ENCODE results near the gene STOML2.
A peak's percentile ranks its signal among the peaks of the same experiment; 100 is the strongest.

The STOML2 gene

GRCh38 chr9:35116898-35117551 is 14.1 kb upstream of the STOML2 start:
- Histone ChIP-seq H2AFZ (ENCODE audit: low read length) (peak overlapping the region; percentile 82), H3K4me3 (ENCODE audit: low read length) (peak overlapping the region; percentile 84), H3K27ac (ENCODE audit: low read length) (peak overlapping the region; percentile 66; the same call in 1 of the 2 replicates), H3F3A (ENCODE audit: insufficient read depth, low read length) (peaks cover 21% of the 10 kb centered on the region; the same call in 1 of the 2 replicates), H3K79me2 (ENCODE audit: low read length) (peaks cover 10% of the 10 kb centered on the region; the same call in 1 of the 2 replicates), H3K4me2 (ENCODE audit: low read depth, low read length) (peak overlapping the region; percentile 99), H3K4me1 (ENCODE audit: low read length) (peaks cover 17% of the 10 kb centered on the region), H4K20me1 (ENCODE audit: insufficient read depth, low read length) (no peaks in the 10 kb centered on the region), H3K9me2 (replicated peaks; ENCODE audit: insufficient read depth, low read length) (no peaks in the 10 kb centered on the region), H3K27me3 (replicated peaks; ENCODE audit: insufficient read depth, low read length) (no peaks in the 10 kb centered on the region), H3K9ac (ENCODE audit: low read length) (peak overlapping the region; percentile 53; the same call in 1 of the 2 replicates), H3K9me3 (replicated peaks; ENCODE audit: insufficient read depth, low read length) (no peaks in the 10 kb centered on the region), H3K36me3 (replicated peaks; ENCODE audit: insufficient read depth, low read length) (no peaks in the 10 kb centered on the region)
- TF ChIP-seq CTCF (IDR thresholded peaks at IDR 0.05; ENCODE audit: low read length) (peak; percentile 95), EZH2 (optimal IDR thresholded peaks at IDR 0.05; ENCODE audit: low read depth, low read length) (no peak), EZH2phosphoT487 (IDR thresholded peaks at IDR 0.05; ENCODE audit: low read length) (no peak)
- DNase-seq: peak; percentile 95

- no peak for DNase-seq
- peak overlapping the region; percentile 66; the same call in 1 of the 2 replicates for H3K27ac ChIP-seq (ENCODE audit: low read length)
- TF ChIP-seq EZH2 (optimal IDR thresholded peaks at IDR 0.05; ENCODE audit: low read depth, low read length) (no peak), CTCF (IDR thresholded peaks at IDR 0.05; ENCODE audit: low read length) (no peak)
Measured at GRCh38 chr9:35116539-35116897, 13.6 kb upstream of the STOML2 start.

GRCh38 chr9:35115680-35116538 is 13.0 kb upstream of the STOML2 start, which contains the start of gene ATOSB:
TSS of gene ATOSB (minus strand) at chr9:35115862. CDS start at chr9:35108274, 7,588 bp downstream.
- Histone ChIP-seq H3K9me3 (replicated peaks; ENCODE audit: insufficient read depth, low read length) (no peaks in the 10 kb centered on the region), H3F3A (ENCODE audit: insufficient read depth, low read length) (peaks cover 21% of the 10 kb centered on the region; the same call in 1 of the 2 replicates), H3K4me2 (ENCODE audit: low read depth, low read length) (peak within 1 kb of the TSS; percentile 99), H2AFZ (ENCODE audit: low read length) (peak within 1 kb of the TSS; percentile 82), H4K20me1 (ENCODE audit: insufficient read depth, low read length) (no peaks in the 10 kb centered on the region), H3K79me2 (ENCODE audit: low read length) (peaks cover 12% of the 10 kb centered on the region), H3K4me3 (ENCODE audit: low read length) (peak within 1 kb of the TSS; percentile 84), H3K4me1 (ENCODE audit: low read length) (peaks cover 24% of the 10 kb centered on the region), H3K27ac (ENCODE audit: low read length) (peak within 1 kb of the TSS; percentile 66), H3K36me3 (replicated peaks; ENCODE audit: insufficient read depth, low read length) (no peaks in the 10 kb centered on the region), H3K9me2 (replicated peaks; ENCODE audit: insufficient read depth, low read length) (no peaks in the 10 kb centered on the region), H3K27me3 (replicated peaks; ENCODE audit: insufficient read depth, low read length) (no peaks in the 10 kb centered on the region), H3K9ac (ENCODE audit: low read length) (peak within 1 kb of the TSS; percentile 53)
- no peak for TF ChIP-seq EZH2 (optimal IDR thresholded peaks at IDR 0.05; ENCODE audit: low read depth, low read length)
- TF ChIP-seq EZH2phosphoT487 (IDR thresholded peaks at IDR 0.05; ENCODE audit: low read length): no peak
- no peak for TF ChIP-seq CTCF (IDR thresholded peaks at IDR 0.05; ENCODE audit: low read length)
- peak; percentile 98 for DNase-seq

More at GRCh38 chr9:35116539-35116897, 13.6 kb upstream of the STOML2 start:
- H3K36me3 ChIP-seq (replicated peaks; ENCODE audit: insufficient read depth, low read length): no peaks in the 10 kb centered on the region
- H3K4me3 ChIP-seq (ENCODE audit: low read length): peak overlapping the region; percentile 84
- peak overlapping the region; percentile 99 for H3K4me2 ChIP-seq (ENCODE audit: low read depth, low read length)
- H3K27me3 ChIP-seq (replicated peaks; ENCODE audit: insufficient read depth, low read length): no peaks in the 10 kb centered on the region
- H3K4me1 ChIP-seq (ENCODE audit: low read length): peaks cover 21% of the 10 kb centered on the region
- H3K79me2 ChIP-seq (ENCODE audit: low read length): peaks cover 10% of the 10 kb centered on the region; the same call in 1 of the 2 replicates
- peak overlapping the region; percentile 82 for H2AFZ ChIP-seq (ENCODE audit: low read length)
- peaks cover 21% of the 10 kb centered on the region; the same call in 1 of the 2 replicates for H3F3A ChIP-seq (ENCODE audit: insufficient read depth, low read length)
- H4K20me1 ChIP-seq (ENCODE audit: insufficient read depth, low read length): no peaks in the 10 kb centered on the region
- H3K9me2 ChIP-seq (replicated peaks; ENCODE audit: insufficient read depth, low read length): no peaks in the 10 kb centered on the region
- no peaks in the 10 kb centered on the region for H3K9me3 ChIP-seq (replicated peaks; ENCODE audit: insufficient read depth, low read length)
- peak overlapping the region; percentile 53 for H3K9ac ChIP-seq (ENCODE audit: low read length)
